GM12878 (cell line): Measurements from ENCODE around the gene CLEC2A.

ENCODE experiments used
- CBX5 ChIP-seq: sonication (generic); IDR thresholded peaks from 2 replicates; pipeline ENCODE4 v1.6.1; 2016; ENCODE audit warnings: low read depth, moderate library complexity, mild to moderate bottlenecking, inconsistent platforms
- POLR2A ChIP-seq: IDR thresholded peaks from 2 replicates; pipeline ENCODE4 v1.6.1; 2011; ENCODE audit warnings: low read depth, mild to moderate bottlenecking, low read length
- TF ChIP-seq, protein P1 (sequence below): IDR thresholded peaks from 2 replicates; pipeline ENCODE4 v1.6.1; 2012; ENCODE audit warnings: low read depth, low read length, improper control_type of control experiment
- TF ChIP-seq, protein P2 (sequence below), 3 experiments: IDR thresholded peaks in 2 of 3; conservative IDR thresholded peaks in 1 of 3; 2 replicates each; pipeline ENCODE4 v1.5.1; 2011; ENCODE audit warnings: low read depth in 3 of 3, low read length in 3 of 3, mild to moderate bottlenecking in 3 of 3, control low read depth in 2 of 3, moderate library complexity in 2 of 3, inconsistent platforms in 1 of 3, mixed read lengths in 1 of 3; ENCODE audit not compliant: control insufficient read depth in 2 of 3, insufficient read depth in 1 of 3; ENCODE audit errors: extremely low read depth in 1 of 3

DNA sequence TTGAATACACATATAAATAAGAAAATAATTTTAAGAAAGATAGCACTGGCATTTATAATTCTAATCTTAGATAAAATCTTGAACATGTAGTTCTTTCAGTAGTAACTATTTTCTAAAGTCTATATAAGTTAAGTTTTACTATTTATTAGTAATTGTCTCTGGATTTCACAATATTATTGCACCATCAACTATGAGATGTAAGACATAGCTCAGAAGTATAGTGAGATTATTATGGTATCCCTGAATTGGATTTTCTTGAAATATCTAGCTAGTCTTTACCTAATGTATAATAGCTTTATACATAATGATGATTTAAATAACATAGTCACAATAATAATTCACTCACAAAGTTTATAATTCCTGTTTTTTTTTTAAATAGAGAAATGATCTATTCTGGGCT is 45.7 kb upstream of the CLEC2A start:
- TF ChIP-seq POLR2A, result no peak
- TF ChIP-seq, protein P1, sequence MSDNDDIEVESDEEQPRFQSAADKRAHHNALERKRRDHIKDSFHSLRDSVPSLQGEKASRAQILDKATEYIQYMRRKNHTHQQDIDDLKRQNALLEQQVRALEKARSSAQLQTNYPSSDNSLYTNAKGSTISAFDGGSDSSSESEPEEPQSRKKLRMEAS, result no peak
- TF ChIP-seq, protein P2, sequence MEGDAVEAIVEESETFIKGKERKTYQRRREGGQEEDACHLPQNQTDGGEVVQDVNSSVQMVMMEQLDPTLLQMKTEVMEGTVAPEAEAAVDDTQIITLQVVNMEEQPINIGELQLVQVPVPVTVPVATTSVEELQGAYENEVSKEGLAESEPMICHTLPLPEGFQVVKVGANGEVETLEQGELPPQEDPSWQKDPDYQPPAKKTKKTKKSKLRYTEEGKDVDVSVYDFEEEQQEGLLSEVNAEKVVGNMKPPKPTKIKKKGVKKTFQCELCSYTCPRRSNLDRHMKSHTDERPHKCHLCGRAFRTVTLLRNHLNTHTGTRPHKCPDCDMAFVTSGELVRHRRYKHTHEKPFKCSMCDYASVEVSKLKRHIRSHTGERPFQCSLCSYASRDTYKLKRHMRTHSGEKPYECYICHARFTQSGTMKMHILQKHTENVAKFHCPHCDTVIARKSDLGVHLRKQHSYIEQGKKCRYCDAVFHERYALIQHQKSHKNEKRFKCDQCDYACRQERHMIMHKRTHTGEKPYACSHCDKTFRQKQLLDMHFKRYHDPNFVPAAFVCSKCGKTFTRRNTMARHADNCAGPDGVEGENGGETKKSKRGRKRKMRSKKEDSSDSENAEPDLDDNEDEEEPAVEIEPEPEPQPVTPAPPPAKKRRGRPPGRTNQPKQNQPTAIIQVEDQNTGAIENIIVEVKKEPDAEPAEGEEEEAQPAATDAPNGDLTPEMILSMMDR (IDR thresholded peaks at IDR 0.05 in 2 of 3, conservative IDR thresholded peaks at IDR 0.05 in 1 of 3; ENCODE audit: control insufficient read depth in 2 of 3, extremely low read depth in 1 of 3, insufficient read depth in 1 of 3, low read depth in 3 of 3, low read length in 3 of 3), result no peak
- no peak for TF ChIP-seq CBX5
